HTR-8/SVneo (cell line): ENCODE measurements around the gene EFL1.
A peak's percentile ranks its signal among the peaks of the same experiment; 100 is the strongest.

Source experiments
- DNase-seq: peaks from one replicate; pipeline ENCODE4 v3.0.0; 2011; ENCODE audit warnings: low spot score, mixed read lengths; ENCODE audit not compliant: insufficient read length
- FAIRE-seq: peaks from 2 replicates; lab custom pipeline; 2011; peaks lifted over from hg19 to GRCh38; lab: Jason Lieb, UNC

EFL1 gene

GRCh38 chr15:82172506-82172905 lies 90.0 kb downstream of the EFL1 start:
- DNase-seq = no peak
- FAIRE-seq = no peak

- DNase-seq (no peak), FAIRE-seq (no peak)
Observed at GRCh38 chr15:82168757-82169156, 93.8 kb downstream of the EFL1 start.

DNA sequence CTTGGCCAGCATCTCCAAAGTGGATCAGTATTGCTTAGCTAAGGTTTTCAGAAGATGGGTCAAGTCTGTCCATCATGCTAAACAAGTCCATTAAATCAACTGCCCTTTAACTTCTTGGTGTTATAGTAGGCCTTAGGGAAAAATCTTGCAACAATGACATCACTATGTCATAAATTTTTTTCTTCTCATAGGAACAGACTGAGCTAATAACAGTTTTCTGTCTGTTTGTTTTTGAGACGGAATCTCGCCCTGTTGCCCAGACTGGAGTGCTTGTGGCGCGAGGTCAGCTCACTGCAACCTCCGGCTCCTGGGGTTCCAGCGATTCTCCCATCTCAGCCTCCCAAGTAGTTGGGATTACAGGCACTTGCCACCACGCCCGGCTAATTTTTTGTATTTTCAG lies 94.2 kb downstream of the EFL1 start:
- no peak for FAIRE-seq
- DNase-seq = no peak

DNA sequence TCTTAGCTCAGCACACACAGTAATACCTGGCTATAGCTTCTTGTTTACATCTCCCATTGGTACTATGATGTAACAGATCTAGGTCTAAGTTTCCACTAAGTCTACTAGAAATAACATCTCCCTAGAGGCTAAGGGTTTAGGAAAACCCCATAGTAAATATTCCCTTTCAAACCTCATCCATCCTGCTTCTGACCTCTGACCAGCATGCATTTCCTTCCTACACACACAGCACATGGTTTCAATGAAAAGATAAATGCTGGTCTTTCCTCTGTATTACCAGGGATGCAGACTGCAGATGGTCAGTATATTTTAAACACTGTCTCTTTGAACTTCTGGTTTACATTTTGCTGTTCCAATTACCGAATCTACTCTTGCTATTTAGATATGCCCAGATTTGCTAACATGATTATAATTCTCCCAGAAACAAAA lies 96.6 kb downstream of the EFL1 start:
- FAIRE-seq = no peak
- no peak for DNase-seq

DNA sequence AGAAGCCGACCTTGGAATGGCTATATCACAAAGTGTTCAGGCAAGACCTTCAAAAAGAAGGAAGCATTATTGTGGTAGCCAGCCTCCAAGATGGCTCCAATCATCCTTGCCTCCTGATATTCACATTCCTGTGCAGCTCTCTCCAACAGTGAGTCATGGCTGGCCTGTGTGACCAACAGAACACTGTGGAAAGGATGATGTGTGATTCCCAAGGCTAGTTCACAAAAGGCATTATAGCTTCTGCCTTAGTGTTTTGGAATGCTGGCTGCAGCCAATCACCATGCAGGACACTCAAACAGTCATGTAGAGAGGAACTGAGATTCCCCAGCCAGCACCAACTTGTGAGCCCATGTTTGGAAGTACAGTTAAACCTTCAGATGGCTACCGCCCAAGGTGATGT lies 102.6 kb downstream of the EFL1 start:
- FAIRE-seq = peak; percentile 97
- peak; percentile 60 for DNase-seq

GRCh38 chr15:82158811-82159210 lies 103.7 kb downstream of the EFL1 start:
- FAIRE-seq (no peak), DNase-seq (no peak)

GRCh38 chr15:82150645-82151044 lies 111.9 kb downstream of the EFL1 start:
- DNase-seq (no peak), FAIRE-seq (no peak)

GRCh38 chr15:82146990-82147461 lies 115.5 kb downstream of the EFL1 start:
- peak; percentile 62 for DNase-seq
- FAIRE-seq = peak; percentile 23

GRCh38 chr15:82146576-82146975 lies 116.0 kb downstream of the EFL1 start:
- DNase-seq (no peak), FAIRE-seq (no peak)

GRCh38 chr15:82143390-82144385 lies 118.8 kb downstream of the EFL1 start:
- DNase-seq (no peak), FAIRE-seq (no peak)

DNA sequence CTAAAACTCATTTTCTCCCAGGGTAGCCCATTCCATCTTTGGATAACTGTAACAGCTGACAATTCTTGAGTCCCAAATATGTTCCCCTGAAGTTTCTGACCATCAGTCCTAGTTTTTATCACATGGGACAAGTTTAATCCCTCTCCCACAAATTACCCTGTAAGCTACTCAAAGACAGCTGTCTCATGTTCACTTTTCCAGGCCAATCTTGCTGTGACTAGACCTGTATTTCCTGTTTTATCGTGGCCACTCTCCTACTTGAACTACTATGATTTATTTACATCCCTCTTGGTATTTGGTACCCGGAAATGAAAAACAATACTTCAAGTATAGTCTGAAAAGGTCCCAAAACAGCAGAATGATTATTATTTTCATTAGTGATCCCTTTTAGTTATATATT lies 121.6 kb downstream of the EFL1 start:
- DNase-seq = no peak

DNA sequence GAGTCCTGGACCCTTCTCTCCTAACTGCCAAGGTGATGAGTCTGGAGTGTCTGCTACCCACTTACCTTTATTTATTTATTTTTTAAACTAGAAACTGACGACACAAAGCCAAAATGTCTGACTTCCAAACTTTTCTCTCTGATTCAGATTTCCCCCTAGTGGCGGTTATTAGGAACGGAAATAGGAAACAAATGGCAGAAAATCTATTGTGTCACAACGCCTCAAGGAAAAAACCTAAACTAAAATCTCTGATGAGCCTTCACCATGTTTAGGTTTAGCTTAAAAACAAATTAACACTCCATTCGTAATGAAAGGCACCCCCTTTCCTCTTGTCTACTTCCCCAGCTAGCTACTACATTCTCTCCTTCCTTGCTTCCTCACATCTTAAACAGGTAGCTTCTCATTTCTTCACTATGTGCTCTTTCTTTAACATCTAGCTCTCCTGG lies 122.7 kb downstream of the EFL1 start:
- FAIRE-seq (no peak), DNase-seq (no peak)

More for the DNA sequence above, 121.6 kb downstream of the EFL1 start:
- no peak for FAIRE-seq

- FAIRE-seq = no peak
Observed at GRCh38 chr15:82138306-82138705, 124.2 kb downstream of the EFL1 start.

DNA sequence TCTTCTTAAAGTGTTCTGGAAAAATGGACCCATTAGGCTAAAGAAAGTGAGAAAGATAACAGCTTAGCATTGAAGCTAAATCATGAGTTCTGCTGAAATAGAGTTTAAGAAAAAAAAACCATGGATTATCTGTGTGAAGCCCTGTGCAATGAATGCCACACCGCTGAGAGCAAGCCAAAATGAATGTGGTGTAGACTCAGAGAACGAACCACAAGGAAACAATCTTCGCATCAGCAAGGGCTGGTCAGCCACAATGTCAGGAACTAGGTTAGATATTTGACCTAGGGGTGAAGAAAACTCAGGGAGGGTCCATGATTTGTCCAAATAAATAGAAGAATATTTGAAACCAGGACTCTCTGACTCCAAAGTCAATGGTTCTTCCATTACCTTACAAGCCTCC lies 125.3 kb downstream of the EFL1 start:
- DNase-seq (no peak), FAIRE-seq (no peak)

More at GRCh38 chr15:82138306-82138705, 124.2 kb downstream of the EFL1 start:
- no peak for DNase-seq

GRCh38 chr15:82136120-82136519 lies 126.4 kb downstream of the EFL1 start:
- DNase-seq (no peak), FAIRE-seq (no peak)

DNA sequence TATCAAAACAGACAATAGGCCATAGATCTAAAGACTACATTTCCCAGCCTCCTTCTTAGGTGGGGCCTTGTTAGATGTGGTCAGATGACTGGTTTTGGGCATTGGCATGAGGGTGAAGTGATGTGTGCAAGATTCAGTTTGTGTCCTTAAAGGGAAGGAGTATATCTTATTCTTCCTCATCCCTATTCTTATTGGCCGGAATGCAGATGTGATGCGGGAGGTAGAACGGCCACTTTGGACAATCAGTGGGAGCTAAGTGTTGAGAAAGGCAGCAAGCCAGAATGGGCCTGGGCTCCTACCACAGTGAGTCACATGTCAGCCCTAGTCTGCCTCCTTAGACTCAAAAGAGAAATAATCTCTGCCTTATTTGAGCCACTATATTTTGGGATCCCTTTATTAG lies 126.9 kb downstream of the EFL1 start:
- FAIRE-seq = no peak
- DNase-seq = no peak

DNA sequence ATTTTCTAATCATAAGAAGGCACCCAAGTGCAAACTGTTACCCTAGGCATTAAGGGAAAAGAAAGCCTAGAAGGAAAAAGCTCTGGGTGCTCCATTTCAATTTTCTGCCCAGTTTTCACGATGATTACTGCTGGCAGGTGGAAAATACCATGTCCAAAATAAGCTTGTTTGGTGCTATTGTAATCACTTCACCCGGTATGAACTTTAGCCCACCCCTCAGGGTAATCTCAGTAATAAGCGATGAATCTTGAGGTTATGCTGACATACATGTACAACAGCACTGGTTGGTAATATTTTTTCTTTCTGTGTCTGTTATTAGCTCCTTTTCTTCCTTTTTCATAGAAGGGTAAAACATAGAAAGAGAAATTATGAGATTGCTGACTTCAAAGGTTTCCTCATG lies 128.1 kb downstream of the EFL1 start:
- DNase-seq (no peak), FAIRE-seq (no peak)

DNA sequence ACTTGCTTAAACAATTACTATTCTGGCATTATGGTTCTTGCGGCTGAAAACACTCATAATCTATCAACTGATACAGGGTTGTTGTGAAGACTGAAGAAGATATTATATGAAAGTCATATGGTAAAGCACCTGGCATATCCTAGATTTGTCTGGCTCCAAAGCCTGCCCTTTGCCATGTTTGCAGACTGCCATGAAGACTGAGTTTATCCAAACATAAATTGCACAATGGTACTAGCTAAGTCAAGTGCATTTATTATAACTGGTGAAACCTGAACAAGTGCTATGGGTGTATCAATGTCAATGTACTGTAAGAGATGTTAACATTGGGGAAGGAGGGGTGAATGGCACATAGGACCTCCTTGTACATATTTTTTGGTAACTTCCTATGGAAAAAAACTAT lies 129.3 kb downstream of the EFL1 start:
- DNase-seq (no peak), FAIRE-seq (no peak)

DNA sequence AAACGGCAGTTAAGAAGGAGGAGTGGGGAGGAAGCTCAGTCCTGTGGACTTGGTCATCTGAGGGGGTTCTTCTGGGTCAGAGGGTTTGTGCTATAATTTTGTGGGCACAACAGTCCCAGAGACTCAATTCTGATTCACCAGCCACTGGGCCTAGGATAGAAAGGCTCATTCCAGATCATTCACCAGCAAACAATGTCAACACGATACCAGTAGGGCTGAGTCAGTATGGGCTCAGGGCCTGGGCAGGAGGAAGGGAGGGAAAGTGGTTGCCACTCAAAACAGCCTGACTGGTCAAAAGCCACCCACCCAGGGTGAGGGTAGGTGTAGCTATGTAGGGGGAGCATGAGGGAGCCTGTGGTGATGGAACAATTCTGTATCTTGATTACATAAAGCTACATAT lies 129.8 kb downstream of the EFL1 start:
- FAIRE-seq (peak; percentile 73), DNase-seq (peak; percentile 38)

DNA sequence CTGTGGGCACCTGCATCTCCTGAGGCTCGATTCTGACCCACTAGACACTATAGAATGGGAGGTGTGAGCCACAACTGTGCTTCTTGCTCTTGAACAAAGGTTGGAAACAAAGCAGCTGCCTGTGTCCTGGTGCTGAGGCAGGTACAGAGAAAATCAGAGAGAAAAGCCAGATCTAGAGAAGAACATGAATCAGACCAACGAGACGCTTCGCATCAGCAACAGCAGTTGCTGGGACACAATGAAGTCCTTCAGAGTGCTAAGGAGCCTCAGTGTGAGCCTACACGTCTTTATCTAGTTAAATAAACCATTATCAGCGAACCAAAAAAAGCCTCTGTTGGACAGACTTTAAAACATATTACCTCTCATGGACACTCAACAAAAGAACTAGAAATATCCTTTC lies 130.4 kb downstream of the EFL1 start:
- DNase-seq = no peak
- FAIRE-seq = no peak

DNA sequence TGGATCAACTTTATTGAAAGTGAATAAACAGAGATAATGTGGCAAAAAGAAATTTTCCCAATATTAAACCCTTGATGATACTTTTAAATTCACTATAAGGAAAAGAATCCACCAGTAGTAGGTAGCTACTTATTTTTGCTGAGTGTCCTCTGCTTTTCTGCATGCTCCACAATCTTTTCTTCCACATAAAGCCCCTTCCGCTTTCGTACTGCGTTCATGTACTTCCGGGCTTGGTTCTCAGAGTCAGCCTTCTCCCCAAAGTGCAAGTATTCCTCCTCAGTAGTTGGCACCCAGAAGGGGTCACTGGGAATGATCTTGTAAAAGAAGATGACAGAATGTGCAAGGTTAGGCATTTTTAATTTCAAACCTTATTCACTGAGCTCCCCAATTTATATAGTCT lies 132.3 kb downstream of the EFL1 start:
- no peak for DNase-seq
- no peak for FAIRE-seq

- DNase-seq = peak; percentile 84
- FAIRE-seq = peak; percentile 94
Observed at GRCh38 chr15:82129761-82130160, 132.8 kb downstream of the EFL1 start.
